DND-41 (cell line): ENCODE data around the gene C1QTNF6.

ENCODE experiments used
- CTCF ChIP-seq: IDR thresholded peaks from 2 replicates; pipeline ENCODE4 v1.5.1; 2012; ENCODE audit warnings: borderline replicate concordance, low read length, moderate library complexity, mild to moderate bottlenecking; ENCODE audit not compliant: poor library complexity, severe bottlenecking; ENCODE audit errors: extremely low read depth
- EZH2 ChIP-seq: IDR thresholded peaks from 3 replicates; pipeline ENCODE4 v1.6.1; 2012; ENCODE audit warnings: borderline replicate concordance, low read depth, mild to moderate bottlenecking, moderate library complexity, low read length, inconsistent platforms; ENCODE audit not compliant: severe bottlenecking

- TF ChIP-seq CTCF (no peak), EZH2 (no peak)
Measured at GRCh38 chr22:37138849-37139561, 49.0 kb downstream of the C1QTNF6 start.
